ENCODE data around the gene ZNF771.

GRCh38 chr16:30372725-30373124 lies 34.7 kb upstream of the ZNF771 start:
- TF ChIP-seq EZH2 (IDR thresholded peaks at IDR 0.05; ENCODE audit: borderline replicate concordance, low read depth, low read length, severe bottlenecking): no peak
- TF ChIP-seq CTCF (IDR thresholded peaks at IDR 0.05; ENCODE audit: borderline replicate concordance, extremely low read depth, low read length, poor library complexity, severe bottlenecking): no peak
